NOMO-1 treated with dmso at 0.1 percent for 144 hours (cell line): Measurements from ENCODE around the gene PRKAG1.

Source experiments
- DNase-seq: peaks from one replicate; lab custom pipeline; 2025; ENCODE audit not compliant: unreplicated experiment; lab: John Stamatoyannopoulos, UW

The PRKAG1 gene

DNA sequence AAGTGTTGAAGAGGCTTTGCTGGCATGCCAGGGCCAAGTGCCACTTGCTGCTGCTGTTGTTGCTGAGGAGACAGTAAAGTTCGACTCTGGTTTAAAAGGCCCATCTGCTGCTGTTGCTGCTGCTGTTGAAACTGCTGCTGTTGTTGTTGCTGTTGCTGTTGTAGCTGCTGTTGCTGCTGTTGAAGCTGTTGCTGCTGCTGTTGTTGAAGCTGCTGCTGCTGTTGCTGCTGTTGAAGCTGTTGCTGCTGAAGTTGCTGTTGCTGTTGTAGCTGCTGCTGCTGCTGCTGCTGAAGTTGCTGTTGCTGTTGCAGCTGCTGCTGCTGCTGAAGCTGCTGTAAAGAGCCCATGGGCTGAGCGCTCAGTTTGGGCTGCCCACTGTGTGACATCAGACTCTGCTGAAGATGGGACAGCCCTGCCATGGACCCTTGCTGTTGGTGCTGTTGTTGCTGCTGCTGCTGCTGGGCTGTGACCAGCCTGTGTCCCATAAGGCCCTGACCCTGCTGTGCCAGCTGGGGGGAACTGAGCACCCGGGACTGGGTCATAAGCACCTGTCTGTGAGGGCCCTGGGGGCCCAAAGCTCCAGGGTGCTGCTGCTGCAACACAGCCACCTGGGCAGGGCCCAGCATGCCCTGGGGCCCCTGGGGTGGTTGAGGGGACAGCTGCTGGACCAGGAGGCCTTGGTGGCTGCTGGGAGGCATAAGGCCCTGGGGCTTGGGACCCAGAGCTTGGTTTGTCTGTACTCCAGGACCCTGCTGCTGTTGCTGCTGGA is 14.3 kb upstream of the PRKAG1 start:
- no peak for DNase-seq

DNA sequence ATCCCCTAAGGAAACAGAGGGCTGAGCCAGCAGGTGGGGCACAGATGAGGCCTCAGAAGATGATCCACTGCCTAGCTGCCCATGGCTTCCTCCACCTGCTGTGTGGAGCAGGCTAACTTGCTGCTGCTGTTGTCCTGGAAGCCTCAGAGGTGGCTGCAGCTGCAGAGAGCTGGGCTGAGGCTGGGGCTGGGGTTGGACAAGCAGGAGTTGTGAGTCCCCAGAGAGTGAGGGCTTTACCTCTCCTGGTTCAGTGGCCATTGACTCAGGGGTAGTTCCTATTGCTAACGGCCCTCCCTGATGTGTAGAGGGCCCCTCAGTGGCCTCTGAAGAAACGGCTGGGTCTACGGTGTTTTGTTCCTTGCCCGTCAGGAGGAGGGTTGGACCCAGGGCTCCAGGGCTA is 13.7 kb upstream of the PRKAG1 start:
- DNase-seq = no peak

- DNase-seq = no peak
These were observed 13.1 kb upstream of the PRKAG1 start for GRCh38 chr12:49031573-49032161.

DNA sequence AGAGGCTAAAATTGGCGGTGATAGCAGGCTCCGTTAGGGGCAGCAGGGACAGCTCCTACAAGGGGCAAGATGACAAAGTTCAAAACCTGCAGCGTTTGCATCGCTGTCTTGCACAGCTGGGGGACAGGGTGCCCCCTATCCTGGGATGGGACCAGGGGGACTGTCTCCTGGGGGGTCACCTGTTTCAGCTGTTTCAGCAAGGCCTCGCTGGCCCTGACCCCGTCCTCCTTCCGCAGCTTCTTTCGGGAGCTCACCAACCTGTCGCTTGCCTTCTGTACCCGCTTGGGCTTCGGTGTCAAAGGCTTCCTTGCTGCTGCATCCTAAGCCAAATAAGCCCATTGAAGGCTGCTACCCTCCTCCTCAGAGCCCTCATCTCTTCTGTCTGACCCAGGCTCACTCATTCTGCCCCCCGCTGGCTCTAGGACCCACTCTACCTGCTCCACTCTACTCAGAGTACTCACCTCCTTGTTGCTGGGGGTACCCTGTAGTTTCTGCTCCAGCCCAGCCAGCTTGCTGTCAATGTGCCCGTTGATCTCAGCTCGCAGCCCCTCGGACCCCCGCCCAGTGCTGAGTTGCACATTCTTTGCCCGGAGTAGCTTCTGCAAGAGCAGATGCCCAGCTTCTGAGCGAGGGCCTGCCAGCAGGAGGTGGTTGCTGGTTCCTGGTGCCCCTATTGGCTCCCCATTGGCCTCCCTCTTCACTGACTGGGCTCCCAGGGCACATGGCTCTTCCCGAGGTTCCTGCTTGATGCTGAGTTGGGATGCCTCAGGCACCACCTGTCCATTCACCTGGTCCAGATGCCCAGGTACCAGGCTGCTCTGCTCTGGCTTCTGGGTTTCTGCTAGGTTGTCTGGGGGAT is 12.4 kb upstream of the PRKAG1 start:
- DNase-seq = no peak

GRCh38 chr12:49030119-49030518 is 11.5 kb upstream of the PRKAG1 start:
- no peak for DNase-seq

DNA sequence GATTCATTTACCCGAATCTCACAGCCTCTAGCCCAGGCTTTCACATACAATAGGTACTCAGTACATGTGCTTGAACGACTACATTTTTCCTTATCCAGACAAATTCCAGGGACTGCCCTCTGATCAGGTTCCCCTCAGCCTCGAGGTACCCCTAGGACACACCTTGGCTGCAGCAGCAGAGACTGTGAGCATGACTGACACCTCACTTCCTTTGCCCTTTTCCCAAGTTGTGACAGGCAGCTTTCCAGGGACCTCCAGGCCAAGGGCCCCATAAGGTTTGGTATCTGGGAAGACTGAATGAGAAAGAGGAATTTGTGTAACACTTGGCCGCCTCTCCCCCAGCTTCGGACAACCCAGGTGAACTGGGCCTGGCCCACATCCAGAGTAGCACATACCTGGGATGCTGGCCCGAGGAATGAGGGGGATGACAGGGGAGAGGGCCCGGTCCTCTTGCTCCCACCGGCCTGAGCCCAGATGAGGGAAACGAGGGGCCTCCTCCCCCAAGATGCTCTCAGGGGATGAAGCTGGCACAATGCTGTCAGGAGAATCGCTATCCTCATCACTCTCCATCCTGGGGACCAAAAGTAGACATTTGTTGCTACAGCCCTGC is 10.2 kb upstream of the PRKAG1 start:
- DNase-seq = no peak

DNA sequence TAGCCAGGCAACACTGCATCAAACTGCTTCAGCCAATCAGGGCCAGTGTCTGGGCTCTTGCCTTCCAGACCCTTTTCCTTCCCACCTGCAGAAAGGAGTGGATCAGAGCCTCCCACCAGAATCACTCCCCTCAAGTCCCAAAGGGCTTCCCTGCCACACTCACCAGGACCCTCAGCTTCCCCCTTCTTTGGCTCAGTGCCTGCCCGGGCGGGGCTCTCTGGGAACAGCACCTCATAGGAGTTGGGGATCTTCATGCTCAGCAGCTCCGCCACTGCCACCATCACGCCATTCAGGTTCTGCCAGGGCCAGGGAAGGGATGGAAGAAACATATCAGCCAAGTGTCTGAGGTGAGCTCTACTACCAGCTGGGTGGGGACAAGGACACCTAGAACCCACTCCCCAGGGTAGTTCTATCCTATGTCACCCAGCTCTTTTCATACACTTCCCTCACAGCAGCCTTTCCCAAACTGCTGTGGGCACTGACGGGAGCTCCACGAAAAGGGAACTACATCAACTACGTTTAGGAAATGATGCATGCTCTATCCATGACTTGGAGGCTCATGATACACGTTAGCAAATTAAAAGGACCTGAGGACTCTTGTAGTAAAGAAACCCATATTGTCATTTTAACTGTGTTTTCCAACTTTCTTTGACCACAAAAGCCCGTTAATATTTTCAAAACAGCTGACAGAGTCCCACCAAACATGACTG is 9.4 kb upstream of the PRKAG1 start:
- no peak for DNase-seq

DNA sequence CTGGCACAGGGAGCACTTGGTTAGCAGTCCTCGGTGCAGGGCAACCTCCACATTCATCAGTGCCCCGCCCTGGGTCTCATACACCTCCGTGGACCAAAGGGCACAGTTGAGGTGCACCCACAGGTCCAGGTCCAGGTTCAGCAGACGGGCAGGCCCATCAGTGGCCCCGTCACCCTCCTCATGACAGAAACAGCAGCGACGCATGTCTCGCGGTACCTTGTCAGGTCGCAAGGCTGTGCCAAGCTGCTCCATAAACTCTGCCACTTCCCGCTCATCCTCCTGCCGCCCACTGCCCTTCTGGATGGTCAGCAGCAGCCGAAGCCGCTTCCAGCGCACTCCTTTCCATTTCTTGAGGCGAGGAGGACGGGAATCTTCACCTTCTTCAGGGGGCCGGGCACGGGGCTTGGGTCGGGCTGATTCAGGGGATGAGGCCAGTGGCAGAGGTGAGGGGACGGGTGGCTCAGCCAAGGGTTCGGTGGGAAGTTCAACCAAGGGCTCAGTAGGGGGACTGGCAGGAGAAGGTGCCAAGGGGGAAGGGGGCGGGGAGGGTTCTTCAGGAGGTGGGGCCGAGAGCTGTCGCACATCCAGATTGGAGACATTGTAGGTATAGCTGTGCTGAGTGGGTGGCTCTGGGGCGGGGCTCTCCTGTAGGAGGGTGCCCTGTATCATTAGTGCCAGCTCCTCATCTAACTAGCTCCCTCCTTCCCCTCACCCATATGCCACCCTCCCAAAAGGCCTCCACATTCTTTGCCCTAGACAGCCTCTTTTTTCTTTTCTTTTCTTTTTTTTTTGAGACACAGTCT is 8.3 kb upstream of the PRKAG1 start:
- DNase-seq = no peak

DNA sequence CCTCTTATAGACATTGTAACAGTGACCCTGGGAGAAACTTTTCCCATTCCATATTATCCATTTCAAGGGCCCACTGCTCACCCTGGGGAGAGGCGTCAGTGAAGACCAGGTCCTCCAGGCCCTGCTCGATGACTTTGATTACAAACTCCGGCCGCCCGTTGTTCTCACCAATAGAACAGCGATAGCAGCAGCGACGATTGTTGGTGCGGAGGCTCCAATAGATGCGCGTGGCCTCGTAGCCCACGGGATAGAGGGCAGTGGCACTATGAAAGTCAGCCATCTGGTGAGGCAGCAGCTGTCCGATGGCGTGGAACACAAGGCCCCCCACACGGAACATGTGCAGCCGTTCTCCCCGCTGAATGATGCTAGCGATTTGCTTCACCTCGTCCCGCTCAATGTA is 7.5 kb upstream of the PRKAG1 start:
- no peak for DNase-seq

DNA sequence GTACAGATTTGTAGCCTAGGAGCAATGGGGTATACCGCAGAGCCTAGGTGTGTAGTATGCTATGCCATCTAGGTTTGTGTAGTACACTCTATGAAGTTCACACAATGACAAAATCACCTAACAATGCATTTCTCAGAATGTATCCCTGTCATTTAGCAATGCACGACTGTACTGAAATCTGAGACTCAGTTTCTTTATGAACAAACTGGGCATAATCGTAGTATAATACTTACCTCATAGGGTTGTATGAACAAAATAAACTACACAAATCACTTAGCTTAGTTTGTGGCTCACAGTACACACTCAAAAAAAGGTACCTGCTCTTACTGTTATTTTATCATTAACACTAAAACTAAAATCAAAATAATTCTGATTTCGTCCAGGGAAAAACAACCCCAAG is 6.9 kb upstream of the PRKAG1 start:
- DNase-seq = no peak

GRCh38 chr12:49024543-49024942 is 6.0 kb upstream of the PRKAG1 start:
- no peak for DNase-seq

- no peak for DNase-seq
These were observed 5.2 kb upstream of the PRKAG1 start for GRCh38 chr12:49023812-49024211.

DNA sequence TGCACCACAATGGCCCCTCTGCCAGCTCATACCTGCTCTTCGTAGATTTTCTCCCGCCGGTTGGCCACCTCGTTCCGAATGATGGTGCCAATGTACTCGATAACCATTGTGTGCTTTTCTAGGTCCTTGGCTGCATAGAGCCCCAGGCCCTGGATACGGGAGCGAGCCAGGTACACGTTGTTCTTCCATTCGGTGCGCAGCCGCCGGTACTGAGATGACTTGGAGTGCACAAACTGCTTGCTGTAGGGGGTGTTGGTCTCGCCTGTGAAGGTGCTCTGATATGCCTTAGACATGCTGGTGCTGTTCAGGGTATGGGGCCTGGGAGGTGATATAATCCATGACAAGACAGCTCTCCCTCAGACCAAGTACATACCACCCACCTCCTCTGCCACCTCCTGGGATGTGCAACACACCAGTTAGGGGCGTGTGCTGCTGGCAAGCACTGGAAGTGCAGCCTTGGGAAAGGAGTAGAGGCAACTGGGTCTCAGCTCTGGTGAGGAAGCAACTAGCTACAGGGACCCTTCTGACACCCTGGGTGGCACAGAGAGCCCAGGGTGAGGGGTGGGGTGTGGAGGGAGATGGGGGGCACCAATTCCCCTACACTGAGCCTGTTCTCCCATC is 4.1 kb upstream of the PRKAG1 start:
- DNase-seq = no peak

GRCh38 chr12:49021292-49021915 is 2.8 kb upstream of the PRKAG1 start:
- DNase-seq = no peak

DNA sequence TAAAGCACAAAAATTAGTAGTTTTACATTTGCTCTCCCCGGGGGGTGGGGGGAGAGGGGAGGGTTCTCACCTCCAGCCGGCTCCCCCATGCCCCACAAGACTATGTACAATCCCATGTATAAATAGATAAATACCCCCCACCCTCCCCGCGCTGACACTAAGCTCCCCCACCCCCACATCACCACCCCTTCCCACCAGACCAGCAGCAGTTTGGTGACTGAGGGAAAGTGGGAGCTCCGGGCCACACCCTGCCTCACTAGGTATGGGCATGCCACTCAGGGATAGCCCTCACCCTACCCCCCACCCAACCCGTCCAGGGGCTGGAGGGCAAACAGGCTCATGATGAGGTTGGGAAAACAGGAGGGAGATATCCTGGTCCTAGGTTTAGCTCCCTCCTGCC is 1.9 kb upstream of the PRKAG1 start:
- DNase-seq = no peak

DNA sequence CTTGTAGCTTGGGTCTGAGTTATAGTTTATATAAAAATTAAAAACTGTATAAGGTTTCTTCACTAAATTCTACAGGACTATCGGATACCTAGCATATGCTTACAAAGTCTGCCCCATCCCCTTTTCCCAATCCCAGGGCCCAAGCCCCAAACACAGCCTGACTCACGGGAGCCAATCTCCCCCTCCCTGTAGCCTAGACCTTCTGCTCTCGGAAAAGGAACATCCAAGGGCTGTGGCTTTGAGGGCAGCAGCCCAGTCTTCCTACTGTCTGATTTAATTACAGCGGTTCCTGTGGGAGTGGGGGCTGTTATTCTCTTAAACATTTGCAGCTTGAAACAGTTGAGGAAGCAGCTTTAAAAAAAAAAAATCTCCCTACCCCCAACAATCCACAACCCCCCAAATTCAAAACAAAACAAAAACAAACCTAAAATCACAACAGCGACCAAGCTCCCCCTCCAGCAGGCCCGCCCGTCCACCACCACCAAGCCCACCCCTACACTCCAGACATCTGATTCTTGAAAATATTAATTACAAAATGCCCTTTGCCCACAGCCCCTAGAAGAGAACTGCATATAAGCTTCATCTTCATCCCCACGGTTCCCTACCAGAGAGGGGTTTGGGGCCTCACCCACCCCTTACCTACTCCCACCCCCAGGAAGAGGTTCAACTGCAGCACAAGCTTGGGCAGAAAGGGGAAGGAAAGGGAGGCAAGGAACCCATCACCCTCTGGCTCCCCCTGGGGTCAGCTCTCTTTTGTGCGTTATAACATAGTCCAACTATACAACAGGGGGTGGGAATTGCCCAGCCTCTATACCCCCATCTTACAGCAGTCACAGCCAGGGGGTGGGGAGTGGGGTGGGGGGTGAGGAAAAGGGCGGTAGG is 1.1 kb upstream of the PRKAG1 start:
- peak; percentile 66 for DNase-seq

- no peak for DNase-seq
These were observed 499 bp upstream of the PRKAG1 start for GRCh38 chr12:49019120-49019430.

DNA sequence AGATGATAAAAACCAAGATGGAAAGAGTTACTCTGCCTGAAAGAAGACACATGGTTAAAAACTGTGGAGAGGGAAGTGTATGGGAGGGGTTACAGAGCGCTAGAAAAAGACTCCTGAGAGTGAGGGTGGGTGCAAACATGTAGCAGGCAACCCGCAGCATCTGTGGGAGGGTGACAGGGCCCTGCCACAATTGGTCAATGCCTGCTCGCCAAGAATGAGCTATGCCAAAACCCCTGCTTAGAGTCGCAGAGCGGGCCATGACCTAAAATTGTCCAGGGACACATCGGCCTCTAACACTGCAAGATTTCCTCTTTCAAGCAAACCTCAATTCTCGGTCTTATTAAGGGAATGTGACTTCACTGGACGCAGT is 700 bp downstream of the PRKAG1 start:
- no peak for DNase-seq

- no peak for DNase-seq
These were observed 3.4 kb downstream of the PRKAG1 start for GRCh38 chr12:49015196-49015595.
